Ureter (tissue), 1 donor: ENCODE measurements around the gene FBXO2. TPM values are rescaled to one million over a fixed set of nuclear protein-coding genes. Genes with fewer than 3 reads are reported as not detected.

Experiments
- DNase-seq: peaks from one replicate; pipeline ENCODE4 v3.0.0-alpha.2; 2020; ENCODE audit warnings: low spot score
- total RNA-seq: library from RNA; stranded (reverse); gene quantifications from one replicate; pipeline ENCODE4 v1.2.4, GENCODE V29; 2023
- donor health status: DM: yes; HTN: yes; CAD: no.

The FBXO2 gene
- total RNA-seq, 1 donor from 2014 or later, result 3.5 TPM

DNA sequence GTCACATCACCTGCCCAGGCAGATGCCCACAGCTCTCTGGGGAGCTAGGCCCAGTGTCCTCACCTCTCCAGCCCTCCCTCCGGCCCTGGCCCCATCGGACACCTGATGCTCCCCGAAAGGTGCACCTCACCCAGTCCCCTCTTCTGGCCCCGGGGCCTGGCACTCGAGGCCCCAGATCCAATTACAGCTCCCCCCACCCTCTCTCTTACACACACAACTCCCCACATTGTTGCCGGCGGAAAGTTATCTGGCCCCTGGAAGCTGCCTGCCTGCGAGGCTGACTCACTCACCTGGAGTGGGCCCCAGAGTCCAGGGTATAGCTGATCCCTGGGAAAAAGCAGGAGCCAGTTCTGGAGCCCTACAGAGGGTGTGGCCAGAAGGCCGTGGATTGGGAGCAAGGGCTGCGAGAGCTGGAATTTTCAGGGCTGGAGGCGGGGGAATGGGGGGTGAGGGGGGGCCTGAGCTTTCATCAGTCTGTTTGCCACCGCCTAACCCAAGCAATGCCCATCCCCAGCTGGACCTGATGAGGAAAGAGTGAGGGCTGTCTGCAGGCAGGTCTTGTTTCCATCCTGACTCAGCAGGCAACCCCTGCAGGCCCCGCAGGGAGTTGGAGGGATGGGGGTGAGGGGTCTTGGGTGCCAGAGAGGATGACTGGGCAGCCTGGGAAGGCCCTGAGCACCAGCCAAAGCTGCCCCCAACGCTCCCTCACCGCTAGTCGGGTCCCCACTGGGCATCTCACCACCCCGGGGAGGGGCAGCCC is 948 bp downstream of the FBXO2 start:
- no peak for DNase-seq

DNA sequence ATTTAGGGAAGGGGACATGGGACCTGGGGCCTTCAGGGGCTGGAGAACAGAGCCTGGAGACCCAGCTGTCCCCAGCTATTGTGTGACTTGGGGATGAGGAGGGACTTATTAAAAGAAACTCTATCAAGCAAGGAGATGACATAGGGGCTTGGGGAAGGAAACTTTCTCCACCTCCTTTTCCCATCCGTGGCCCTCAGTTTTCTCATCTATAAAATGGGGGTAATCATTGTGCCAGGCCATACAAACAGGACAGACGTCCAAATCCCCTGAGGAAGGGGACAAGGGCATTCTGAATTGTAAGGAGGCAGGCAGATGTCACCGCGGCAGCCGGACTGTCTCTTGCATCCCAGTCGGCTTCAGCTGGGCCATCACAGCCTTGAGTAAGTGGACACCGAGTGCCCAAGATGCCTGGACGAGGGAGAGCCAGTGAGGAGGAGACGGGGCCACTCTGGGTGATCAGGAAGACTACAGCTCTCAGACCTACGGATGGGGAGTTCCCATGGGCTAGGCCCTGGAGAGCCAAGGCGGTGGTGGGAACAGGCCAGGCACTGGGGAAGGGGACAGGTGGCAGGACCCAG is 1.9 kb downstream of the FBXO2 start:
- DNase-seq, result no peak

DNA sequence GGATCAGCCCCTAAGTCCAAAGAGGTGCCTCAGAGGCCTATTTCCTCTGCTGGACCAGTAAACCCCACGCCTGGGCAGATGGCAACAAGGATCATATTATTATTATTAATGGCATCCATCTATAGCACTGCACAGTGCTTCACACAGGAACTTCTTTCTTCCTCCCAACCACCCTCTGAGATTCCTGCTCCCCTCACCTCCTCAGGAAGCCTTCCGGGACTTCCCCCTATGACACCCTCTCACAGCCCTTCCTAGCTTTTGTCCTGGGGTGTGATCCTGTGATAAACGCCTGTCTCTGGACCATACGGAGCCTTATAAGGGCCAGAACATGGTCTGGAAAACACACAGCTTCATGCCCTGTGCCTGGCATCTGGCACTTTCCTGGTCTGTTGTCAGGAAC is 3.2 kb downstream of the FBXO2 start:
- DNase-seq, result no peak

DNA sequence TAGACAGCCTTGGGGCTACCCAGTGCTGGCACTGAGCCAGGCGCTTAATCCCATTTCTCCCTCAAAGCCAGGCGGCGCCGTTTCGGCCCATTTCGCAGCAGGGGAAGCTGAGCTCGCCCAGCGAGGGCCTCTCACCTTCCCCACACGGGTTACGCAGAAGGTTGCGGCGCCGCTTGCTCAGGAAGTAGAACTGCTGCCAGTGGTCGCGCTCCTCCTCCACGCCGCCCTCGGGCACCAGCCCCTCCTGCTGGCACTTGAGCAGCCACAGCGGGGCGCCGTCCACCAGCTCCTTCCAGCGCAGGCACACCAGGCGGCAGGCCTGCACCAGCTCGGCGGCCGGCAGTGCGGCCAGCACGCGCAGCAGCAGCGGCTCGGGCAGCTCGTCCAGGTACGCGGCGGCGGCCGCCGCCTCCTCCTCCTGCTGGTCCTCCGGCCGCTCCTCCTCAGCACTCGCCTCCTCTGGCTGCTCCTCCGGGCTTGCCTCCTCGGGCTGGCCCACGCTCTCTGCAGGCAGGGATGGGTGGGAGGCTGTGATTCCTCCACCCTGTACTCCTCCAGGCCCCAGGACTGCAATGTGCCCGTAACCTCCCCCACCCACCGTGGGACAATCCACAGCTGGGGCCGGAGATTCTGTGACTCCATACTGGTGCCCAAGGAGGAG is 3.8 kb downstream of the FBXO2 start:
- peak; percentile 74 for DNase-seq

DNA sequence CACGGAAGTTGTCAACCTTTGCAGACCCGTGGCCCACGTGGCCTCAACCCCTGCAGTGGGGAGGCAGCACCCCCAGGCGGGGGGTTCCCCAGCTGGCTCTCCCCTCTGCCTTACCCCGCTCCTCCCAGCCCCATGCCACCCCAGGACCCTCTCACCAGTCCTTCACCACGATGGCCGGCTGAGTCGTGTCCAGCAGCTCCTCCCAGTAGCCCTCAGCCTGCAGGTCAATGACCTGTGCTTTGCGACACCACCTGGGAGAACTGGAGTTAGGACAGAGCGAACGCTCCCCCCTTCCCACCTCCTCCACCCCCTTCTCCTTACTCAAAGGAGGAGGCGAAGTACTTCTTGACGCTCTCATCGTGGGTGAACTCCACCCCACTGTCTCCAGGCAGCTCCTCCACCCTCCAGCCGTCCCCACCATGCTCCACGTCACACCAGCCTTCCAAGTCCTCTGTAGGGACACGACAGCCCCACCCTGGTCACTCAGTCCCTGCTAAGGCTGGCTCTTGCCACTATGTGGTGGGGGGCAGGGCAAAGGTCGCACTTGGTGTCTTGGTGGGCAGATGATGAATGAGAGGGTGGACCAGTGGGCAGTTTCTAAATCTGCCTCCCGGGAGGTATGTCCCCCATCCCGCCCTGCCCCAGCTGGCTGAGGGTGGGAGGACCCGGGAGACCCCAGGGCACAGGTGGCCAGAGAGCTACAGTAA is 4.5 kb downstream of the FBXO2 start:
- DNase-seq, result no peak

DNA sequence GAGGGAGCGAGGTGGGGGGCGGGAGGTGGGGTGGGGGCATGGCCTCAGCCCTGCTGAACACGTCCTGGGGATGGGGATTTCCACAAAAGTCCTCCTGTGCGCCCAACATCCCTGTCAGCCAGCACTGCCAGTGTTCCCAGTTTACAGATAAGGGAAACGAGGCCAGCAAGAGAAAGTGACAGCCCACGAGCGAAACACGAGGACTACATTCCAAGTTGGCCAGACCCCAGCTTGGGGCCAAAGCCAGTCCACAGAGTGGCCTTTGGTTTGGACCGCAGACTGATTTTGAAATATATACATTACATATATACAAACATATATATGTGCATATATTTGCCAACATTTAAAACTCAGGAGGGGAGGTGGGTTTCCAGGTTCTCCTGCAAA is 5.0 kb downstream of the FBXO2 start:
- DNase-seq, result no peak

DNA sequence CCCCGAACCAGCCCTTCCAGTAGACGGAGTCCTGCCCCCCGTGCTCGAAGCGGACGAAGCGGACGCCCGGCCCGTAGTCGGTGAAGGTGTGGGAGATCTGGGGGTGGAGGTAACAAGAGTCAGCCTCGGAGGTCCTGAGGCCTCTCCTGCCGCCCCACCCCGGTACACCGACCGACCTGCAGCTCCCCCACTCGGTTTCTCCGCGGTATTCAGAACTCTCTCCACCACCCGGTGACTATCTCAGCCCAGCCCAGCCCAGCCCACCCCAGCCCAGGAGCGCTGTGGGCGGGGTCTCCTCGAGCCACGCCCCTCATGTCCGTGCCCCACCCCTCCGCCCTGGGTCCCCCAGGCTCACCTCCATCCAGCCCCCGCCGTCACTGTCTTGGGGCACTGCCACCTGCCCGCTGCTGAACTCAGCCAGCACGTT is 5.5 kb downstream of the FBXO2 start:
- DNase-seq, result no peak

DNA sequence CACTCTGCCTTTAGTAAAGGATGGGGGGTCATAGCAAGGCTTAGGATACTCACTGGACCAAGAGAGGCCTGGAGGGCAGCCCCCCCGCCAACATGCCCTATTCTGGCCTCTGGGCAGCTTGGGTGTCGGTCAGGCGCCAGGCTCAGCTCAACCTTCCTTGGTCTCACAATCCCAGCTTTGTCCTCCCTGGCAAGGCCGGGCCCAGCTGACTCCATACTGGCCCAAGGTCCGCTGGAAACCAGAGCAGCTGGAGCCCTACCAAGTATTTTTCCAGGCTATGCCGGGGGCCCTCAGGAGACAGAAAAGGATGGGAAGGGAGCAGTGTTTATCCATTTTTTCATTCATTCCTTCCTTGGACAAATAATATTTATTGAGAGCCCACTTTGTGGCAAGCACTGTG is 6.2 kb downstream of the FBXO2 start:
- DNase-seq, result no peak

DNA sequence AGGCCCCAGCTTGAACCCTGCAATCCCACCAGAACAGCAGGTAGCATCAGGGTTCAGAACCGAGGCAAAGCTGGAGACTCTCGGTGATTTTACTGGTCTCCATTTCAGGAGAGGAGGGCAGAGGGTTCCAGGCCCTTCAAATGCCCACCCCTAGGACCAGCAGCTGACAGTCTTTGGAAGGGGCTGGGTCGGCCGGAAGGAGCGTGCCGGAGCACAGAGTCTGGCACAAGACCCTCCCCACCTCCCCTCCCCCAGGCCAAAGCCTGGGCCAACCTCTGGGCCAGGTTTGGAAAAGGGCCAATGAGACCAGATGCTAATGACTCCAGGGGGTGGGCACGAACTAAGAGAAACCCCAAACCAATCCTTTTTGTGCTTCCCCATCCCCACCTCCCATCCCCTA is 6.9 kb downstream of the FBXO2 start:
- DNase-seq, result no peak

DNA sequence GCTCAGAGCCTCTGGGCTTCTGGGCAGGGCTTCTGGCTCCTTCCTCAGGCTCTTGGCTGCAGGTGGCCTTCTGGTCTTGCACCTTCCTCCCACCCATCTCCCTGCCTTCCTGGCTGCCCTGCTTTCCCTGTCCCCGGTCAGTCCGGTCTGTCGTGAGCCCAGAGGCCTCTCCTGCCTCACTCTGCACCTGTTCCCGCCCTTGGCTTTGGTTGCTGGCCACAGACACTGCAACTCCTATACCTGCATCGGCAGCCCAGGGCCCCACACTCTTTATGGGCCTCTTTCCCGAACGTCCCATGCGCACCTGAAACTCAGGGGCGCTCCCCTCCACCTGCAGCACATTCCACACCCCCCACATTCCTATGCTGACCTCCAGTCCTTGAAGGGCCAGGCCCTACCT is 7.9 kb downstream of the FBXO2 start:
- no peak for DNase-seq

DNA sequence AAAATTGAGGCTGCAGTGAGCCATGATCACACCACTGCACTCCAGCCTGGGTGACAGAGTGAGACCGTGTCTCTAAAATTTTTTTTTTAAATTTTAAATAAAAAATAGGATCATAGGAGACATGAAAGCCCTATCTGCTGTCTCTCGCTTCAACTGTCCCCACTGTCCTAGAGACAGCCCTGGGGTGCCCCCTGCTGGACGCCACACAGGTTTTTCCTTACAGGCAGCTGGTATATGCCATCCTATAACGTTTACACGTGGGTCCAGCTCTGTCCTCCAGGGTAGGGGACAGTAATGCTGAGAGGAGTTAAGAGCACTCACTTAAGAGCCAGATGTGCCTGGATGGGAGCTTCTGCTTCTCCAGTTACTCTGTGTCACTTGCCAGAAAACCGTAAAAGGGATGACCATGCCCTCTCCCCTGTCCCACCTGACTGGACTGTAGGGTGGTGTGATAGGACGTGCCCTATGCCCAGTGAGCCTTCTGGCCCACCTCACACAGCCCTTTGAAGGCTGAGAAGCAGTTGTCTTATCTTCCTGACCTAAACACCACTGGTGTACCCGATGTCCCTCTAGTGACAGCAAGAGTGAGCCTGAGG is 8.5 kb downstream of the FBXO2 start:
- DNase-seq, result peak; percentile 81

DNA sequence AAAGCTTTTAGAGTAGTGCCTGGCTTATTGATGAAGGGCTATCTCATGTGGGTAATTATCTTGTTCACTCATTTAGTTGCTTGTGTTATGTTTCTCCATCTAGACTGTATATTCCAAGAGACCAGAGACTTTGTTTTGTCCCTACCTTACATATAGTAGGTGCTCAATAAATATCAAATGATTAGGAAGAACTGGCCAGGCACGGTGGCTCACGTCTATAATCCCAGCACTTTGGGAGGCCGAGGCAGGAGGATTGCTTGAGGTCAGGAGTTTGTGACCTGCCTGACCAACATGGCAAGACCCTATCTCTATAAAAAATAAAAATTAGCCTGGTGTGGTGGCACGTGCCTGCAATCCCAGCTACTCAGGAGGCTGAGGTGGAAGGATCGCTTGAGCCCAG is 9.0 kb downstream of the FBXO2 start:
- DNase-seq, result no peak

DNA sequence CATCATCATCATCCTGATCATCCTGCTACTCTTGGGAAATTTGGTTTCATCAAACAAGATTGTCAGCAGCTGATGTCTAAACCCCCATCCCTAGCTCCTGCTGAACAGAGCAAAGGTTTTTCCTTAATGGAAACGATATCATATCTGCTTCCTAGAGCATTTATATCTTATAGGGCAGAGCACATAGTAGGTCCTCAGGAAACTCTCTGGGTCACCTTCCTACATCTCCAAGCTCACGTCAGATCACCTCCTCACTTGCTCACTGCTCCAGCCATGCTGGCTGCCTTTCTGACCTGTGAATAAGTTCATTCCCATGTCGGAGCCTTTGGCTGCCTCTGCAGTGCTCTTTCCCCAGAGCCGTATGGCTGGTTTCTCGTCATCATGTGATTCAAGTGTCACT is 10.4 kb downstream of the FBXO2 start:
- no peak for DNase-seq

DNA sequence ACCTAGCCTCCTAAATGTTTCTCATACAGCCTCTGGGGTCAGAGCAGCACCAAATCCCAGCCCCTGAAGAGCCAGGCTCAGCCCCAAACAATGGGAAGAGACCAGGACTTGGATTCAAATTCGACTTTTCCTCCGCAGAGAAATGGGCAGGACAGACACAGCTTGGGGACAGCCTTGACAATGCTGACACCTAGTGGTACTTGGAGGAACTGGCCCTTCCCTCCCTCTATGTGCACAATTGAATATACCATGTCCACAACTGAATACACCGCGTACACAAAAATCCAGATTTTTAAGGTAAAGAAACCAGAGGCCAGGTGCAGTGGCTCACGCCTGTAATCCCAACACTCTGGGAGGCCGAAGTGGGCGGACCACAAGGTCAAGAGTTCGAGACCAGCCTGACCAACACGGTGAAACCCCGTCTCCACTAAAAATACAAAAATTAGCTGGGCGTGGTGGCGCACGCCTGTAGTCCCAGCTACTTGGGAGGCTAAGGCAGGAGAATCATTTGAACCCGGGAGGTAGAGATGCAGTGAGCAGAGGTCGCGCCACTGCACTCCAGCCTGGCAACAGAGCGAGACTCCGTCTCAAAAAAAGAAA is 11.7 kb downstream of the FBXO2 start:
- DNase-seq, result peak; percentile 74

DNA sequence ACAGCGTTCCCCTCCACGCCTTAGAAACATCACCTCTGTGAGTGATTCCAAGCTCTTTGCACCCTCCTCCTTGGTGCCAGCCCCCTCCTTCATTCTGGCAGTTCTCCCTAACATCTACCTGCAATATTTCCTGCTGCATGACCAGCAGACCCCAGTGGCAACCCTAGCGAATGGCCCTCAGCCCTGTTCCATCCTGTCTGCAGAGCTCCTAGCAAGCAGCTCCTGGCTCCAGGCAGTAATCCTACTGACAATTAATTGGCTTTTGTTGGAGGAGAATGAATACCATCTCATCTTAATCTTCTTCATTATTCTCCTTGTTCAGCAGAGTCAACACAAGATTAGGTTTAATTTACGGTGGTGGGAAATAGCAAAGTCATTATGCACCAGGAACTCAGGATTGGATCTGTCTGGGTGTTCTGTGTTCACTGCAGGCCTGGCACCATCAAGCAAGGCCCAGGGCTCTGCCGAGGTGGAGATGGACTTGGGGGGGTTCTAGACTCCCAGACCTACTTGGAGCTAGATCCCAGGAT is 12.4 kb downstream of the FBXO2 start:
- DNase-seq, result no peak

DNA sequence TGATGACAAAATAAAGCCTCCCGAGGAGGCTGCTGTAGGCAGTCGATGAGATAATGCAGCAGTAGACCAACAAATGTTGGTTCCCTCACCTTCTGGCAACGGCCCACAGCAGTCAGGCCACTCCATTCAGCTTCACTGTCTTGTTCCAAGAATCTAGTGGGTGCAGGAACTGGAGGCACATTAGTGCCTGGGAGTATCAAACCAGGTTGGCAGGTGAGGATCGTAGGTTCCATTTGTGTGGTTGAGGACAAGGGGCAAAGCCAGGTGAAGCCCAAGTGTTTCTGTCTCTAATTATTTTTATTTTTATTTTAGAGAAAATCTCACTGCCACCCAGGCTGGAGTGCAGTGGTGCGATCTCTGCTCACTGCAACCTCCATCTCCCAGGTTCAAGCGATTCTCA is 13.3 kb downstream of the FBXO2 start:
- DNase-seq, result no peak

DNA sequence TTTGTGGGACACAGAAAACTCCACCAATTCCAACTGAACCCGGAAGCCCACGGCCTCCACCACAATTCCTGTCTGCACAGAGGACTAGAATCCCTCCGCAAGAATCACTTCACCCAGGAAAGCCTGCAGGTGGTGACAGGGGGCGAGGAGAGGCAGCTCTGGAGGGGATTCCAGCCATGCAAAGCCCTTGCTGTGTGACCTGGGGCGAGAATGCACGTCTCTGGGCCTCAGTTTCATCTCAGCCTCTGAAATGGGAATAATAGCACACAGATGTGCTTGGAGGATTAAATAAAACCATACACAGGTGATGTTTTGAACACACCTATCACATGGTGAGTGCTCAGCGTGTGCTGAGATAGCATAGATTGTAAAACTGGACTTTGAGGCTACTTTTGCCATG is 14.1 kb downstream of the FBXO2 start:
- no peak for DNase-seq

DNA sequence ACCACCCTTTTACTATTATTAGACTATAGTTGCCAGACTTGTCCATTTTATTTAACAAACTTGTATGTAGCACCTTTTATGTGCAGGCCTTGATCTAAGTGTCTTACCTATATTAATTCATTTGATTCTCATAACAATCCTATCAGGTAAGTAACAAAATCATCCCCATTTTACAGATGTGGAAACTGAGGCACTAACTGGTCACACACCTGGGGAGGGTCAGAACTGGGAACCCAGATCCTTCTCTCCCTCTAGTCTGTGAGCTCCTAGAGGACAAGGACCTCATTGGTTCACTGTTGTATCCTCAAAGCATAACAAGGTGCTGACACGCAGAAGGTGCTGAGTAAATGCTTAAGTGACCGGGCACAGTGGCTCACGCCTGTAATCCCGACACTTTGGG is 14.9 kb downstream of the FBXO2 start:
- no peak for DNase-seq

DNA sequence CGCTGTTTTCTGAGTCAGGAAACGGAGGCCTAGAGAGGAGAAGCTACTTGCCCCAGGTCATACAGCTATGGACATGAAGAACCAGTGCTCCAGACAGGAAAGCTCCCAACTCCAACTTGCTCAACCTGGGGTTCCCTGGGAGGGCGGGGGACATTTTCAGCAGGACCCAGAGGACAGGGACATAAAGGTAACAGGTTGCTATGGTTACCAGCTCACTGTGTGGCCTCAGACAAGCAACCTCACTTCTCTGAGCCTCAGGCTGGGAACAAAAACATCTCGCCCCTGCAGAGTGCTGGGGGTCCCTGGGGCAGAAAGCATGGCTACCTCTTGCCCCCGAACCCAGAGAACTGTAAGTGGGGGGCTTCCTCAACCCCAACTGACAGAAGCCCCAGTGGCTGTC is 16.1 kb downstream of the FBXO2 start:
- no peak for DNase-seq

DNA sequence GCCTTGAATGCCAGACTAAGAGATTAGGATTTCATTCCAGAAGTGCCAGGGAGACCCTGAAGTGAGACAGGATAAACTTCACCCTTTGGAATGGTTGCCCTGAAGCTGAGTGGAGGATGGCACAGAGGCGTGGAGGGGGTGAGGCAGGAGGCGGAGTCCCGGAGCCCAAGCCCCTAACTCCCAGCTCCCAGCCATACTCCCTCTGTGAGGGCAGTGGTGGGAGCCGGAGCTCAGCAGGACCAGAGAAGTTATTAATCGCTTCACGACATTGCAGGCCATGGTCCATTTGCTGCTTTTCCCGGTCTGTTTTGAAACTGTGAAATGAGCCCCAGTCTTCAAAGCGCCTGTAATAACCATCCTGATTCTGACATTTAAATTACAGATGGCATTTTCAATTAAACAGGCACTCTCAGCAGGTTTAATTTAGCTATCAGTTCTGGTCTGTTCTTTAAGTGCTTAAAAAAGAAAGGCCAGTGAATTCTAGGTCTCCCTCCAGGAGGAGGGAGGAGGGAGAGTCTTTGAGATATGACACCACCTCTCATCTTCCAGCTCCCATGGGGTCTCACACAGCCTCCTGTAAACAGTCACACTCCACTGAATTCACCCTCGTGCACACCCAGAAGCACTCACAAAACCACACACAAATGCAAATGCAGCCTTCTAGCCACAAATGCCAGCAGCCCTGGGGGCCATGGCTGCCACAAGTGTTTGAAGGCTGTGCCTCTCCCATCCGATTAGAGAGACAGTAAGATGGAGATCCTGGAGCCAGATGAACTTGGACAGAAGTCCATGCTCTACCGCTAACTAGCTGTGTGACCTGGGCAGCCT is 19.6 kb downstream of the FBXO2 start:
- no peak for DNase-seq
